HG03457 (cell line): ENCODE results near the gene ALG12.

Source experiments
- ATAC-seq: cut with Tn5 transposase; IDR thresholded peaks from one replicate; pipeline ENCODE4 v1.9.1; 2021; ENCODE audit warnings: moderate number of reproducible peaks; ENCODE audit not compliant: unreplicated experiment

ALG12 gene

DNA sequence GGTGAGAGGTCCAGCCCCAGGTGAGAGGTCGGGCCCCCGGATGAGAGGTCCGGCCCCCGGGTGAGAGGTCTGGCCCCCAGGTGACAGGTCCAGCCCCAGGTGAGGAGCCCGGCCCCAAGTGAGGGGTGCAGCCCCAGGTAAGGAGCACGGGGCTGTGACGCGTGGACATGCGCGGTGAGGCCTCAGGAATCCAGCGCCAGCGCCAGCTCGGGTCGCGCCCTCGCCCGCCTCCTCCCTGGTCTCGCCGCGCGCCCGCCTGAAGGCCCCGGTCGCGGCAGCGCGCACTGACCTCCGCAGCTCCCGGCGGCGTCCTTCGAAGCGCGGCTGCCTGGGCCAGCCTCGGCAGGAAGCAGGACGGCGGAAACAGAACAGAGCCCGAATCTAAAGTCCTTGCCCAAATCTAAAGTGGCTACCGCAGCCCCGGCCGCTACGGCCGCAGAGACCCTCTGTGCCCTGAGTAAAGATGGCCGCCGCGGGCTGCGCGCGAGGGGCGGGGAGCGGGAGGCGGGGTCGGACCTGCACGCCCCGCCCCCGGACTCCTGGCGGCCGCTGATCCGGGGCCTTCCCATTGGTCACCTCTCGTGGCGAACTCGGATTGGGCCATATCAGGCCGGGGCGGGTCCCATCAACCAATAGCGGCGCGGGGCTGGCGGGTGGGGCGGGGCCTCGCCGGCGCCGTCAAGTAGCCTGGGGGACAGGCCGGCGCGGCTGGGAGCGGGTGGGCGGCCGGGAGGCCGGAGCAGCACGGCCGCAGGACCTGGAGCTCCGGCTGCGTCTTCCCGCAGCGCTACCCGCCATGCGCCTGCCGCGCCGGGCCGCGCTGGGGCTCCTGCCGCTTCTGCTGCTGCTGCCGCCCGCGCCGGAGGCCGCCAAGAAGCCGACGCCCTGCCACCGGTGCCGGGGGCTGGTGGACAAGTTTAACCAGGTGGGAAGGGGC lies at the start of gene ALG12, which contains the start of gene CRELD2:
Gene ALG12, minus strand, starts transcription at position 465 of the 937 bp plus-strand sequence. CDS start 4,673 bp downstream, outside the sequence.
Gene CRELD2, plus strand, starts transcription at position 661 of the 937 bp plus-strand sequence. Its CDS starts 136 bp downstream, at position 797.
- ATAC-seq = peak; percentile 77

DNA sequence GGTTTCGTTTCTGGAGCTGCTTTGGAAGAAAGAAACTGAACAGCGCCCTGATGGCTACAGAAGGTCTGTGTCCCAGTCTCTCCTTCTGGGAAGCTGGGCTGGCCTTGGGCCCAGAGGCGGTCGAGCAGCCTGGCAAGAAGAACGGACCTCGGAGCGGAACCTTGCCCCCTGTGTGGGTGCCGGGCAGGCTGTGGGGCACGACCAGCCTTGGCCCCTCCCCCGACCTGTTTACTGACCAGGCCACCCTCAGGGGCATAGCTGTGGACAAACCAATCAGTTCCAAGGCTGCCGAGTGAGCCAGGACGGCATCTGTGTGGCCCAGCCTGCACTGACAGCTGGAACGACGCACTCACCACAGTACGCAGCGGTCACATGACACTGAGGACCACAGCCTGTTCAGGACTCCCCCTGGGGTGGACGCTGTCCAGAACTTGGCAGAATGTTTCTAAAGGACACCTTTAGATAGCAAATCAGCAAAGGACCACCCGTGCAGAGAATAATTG lies 49.5 kb upstream of the ALG12 start:
- no peak for ATAC-seq

DNA sequence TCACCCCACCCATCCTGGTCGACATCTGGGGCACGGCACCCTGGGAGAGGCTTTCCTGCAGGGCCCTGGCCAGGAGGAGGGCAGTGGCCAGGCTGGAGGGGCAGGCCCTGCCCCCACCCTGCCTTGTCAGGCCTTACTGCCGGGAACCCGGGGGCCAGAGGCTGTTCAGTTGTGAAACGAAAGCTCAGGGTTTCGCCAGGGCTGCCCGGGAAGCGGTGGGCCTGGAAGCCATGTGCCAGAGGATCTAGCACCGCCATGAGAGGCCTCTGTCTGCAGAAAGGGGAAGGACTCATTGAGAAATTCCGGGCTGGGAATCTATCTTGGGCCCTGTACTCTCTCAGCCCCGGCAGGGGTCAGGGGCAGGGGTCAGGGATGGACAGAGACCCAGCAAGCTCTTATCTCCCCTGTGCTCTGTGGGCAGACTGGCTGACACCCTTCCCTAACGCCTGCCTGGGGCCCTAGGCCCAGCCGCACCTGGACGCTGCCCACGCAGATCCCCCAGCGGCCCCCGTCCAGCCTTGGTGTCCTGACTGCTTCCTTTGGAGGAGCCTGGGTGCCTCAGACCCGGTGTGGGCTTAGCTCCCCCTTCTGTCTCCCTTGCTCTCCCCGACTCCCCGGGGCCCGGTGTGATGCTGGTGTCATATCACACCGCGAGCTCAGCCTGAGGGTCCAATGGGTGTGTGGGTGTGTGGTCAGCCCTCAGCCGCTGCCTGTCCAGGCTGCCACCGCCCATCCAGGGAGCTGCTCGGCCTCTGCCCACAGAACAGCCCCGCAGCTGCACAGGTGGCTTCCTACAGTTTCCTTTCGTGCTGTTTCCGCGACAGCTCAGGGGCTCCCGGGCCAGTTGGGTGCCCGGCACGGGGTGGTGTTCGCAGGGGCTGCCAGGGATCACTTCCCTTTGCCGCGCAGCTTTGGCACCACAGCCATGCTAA lies 48.8 kb upstream of the ALG12 start:
- ATAC-seq = no peak

DNA sequence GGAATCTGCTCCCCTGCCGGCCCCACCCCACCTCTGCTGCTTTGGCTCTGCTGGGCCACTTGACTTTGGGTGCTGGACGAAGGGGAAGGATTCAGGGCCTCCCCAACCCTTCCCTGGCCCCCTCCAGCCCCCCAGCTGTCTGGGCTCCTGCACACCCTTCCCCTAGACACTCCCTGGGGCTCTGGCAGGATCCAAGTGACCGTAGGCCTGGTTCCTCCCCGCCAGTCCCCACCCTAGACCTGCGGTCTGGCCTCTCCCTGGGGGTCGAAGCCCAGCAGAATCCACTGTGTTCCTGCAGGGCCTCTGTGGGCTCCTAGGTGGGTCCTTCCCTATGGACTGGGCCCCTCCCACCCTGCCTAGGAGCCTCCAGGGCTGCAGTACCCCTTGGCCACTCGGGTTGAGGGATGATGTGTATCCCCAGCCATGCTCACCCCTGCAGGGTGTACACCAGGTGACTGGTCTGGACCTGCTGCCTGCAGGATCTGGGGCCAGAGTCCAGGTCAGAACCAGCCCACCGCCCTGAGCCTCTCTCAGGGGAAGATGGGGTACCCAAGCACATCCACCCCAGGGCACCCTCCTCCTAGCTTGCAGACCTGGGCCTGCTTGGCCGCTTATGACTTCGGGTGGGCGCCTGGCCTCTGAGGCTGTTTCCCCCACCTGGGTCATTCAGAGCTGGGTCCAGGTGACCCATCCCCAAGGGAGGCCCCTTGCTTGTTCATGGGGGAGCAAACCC lies 48.0 kb upstream of the ALG12 start:
- no peak for ATAC-seq

DNA sequence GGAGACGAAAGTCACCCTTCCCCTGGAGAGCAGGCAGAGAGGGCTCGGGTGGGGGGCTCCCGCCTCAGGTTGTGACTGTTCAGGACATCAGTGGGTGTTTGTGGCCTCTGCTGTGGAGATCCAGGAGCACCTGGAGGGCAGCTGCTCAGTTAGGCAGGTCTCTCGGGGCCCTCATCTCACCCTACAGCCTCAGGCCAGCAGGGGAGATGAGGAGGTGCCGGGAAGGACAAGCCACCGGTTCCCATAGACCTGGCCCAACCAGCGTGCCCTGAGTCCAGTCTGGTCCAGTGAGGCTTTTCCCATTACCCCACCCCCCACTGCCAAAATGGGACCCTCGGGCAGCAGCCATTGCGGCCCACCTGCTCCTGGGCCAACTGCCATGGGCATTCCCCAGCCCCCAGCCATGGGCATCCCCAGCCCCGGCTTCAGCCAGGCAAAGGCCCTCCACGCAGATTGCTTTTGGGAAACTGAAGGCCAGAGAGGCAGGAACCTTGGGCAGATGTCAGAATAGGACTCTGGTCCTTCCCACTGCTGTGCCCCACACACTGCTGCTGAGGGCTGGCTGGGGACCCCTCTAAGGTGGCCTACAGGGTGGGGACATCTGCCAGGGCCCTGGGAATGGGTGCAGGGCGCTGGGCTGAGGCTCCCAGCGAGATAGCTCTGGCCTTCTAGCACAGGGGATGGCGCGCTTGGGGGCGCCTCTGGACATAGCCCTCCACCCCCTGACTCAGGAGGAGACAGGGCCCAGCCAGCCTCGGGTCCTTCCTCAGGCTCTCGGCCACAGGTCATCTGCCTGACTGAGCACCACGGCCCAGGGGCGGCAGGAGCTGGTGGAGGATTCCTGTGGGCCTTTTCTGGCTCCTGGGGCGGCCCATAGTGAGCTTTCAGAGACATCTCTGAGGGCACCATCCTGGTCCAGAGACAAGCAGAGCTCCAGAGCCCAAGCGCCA lies 47.1 kb upstream of the ALG12 start:
- ATAC-seq = no peak

DNA sequence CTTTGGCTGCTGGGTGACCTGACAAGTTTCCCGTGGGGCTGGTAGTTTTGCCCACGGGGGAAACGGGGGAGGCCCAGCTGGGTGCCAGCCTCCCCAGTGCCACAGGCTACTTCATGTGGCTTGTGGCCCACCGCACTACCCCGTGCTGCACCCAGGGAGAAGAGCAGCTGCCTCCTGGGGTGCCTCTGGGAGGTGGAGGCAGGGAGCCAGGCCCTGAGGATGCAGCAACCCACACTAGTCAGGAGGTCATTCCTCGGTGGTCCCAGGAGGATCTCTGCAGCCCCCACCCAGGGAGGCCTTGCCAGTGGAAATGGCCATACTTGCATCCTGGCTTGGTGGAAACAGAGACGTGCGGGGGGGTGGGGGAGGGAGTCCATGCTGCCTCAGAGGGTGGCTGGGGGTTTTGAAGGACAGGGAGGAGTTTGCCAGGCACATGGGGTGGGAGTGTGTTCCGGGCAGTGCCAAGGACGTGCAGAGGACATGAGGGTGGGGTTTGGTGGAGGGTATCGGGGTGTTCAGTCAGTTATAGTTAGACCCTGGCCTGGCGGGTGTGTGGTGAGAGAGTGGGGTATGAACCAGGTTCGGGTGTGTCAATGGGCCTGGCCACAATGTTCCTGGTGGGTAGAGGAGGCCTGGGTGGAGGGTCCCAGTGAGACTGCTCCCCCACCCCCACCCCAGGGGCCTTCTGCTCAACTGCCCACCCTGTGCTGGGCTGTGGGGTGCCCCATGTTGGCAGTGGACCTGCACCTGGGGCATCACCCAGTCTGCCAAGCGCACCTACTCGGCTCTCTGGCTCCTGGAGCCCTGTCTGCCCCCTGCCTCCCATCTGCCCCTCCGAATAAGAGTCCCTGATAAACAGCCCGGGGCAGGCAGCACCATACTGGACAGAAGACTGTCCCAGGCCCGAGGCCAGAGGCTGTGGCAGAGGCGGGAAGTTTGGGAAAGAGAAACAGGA lies 46.2 kb upstream of the ALG12 start:
- no peak for ATAC-seq

DNA sequence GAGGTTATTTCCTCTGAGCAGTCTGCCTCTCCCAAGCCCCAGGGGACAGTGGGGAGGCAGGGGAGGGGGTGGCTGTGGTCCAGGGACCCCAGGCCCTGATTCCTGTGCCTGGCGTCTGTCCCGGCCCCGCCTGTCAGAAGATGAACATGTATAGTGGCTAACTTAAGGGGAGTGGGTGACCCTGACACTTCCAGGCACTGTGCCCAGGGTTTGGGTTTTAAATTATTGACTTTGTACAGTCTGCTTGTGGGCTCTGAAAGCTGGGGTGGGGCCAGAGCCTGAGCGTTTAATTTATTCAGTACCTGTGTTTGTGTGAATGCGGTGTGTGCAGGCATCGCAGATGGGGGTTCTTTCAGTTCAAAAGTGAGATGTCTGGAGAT lies 45.4 kb upstream of the ALG12 start:
- no peak for ATAC-seq

DNA sequence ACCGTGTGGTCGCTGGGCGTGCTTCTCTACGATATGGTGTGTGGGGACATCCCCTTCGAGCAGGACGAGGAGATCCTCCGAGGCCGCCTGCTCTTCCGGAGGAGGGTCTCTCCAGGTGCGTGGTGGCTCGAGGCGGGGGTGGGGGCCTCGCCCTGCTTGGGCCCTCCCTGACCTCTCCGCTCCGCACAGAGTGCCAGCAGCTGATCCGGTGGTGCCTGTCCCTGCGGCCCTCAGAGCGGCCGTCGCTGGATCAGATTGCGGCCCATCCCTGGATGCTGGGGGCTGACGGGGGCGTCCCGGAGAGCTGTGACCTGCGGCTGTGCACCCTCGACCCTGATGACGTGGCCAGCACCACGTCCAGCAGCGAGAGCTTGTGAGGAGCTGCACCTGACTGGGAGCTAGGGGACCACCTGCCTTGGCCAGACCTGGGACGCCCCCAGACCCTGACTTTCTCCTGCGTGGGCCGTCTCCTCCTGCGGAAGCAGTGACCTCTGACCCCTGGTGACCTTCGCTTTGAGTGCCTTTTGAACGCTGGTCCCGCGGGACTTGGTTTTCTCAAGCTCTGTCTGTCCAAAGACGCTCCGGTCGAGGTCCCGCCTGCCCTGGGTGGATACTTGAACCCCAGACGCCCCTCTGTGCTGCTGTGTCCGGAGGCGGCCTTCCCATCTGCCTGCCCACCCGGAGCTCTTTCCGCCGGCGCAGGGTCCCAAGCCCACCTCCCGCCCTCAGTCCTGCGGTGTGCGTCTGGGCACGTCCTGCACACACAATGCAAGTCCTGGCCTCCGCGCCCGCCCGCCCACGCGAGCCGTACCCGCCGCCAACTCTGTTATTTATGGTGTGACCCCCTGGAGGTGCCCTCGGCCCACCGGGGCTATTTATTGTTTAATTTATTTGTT lies 44.8 kb upstream of the ALG12 start:
- no peak for ATAC-seq

DNA sequence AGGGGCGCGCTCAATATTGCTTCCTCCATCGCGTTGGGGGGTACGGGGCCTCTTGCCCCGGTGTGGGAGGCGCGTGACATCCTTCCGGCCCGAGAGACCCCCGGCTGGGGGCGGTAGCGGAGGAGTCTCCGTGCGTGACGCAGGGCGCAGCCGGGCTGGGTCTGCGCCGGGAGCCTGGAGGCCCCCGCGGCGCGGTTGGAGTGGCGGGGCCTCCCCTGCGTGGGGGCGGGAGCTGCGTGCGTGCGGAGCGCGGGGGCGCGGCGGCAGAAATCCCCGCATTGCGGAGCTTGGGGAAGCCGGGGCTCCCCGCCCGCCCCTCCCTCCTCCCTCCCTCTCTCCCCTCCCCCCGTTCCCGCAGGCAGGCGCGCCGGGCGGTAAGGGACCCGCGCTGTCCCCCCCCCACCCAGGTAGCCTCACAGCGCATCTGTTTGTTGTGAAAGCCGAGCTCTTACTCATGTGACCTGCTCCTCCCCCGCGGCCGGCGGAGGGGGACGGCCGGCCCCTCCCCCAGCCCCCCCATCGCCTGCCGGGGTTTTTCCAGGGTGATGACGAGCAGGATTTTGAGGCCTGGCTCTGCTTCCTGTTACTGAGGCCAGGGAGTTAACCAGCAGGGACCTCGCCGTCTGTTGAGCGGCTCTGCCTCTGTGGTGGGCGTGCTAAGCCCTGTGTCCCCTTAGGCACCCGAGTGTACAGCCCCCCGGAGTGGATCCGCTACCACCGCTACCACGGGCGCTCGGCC lies 43.9 kb upstream of the ALG12 start:
- no peak for ATAC-seq

DNA sequence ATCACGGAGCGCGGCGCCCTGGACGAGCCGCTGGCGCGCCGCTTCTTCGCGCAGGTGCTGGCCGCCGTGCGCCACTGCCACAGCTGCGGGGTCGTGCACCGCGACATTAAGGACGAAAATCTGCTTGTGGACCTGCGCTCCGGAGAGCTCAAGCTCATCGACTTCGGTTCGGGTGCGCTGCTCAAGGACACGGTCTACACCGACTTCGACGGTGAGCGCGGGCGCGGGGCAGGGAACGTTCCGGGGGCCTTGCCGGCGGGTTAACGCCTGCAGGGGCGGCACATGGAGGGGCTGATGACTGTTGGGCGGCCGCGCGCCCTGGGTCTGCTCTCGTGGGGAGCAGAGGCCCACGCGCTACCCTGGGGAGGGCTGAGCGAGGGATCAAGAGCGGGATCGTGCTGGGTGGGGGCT lies 43.4 kb upstream of the ALG12 start:
- no peak for ATAC-seq

DNA sequence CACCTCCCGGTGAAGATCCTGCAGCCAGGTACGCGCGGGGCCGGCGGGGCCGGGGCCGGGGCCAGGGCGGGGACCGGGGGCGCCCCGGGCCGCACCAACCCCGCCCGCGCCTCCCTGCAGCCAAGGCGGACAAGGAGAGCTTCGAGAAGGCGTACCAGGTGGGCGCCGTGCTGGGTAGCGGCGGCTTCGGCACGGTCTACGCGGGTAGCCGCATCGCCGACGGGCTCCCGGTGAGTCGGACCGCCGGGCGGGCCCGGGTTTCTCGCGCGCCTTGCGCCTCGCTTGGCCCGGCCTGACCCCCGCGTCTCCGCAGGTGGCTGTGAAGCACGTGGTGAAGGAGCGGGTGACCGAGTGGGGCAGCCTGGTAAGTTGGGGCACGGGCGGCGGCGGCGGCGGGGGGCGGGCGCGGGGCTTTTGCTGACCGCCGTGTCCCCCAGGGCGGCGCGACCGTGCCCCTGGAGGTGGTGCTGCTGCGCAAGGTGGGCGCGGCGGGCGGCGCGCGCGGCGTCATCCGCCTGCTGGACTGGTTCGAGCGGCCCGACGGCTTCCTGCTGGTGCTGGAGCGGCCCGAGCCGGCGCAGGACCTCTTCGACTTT lies 42.9 kb upstream of the ALG12 start:
- ATAC-seq = no peak

DNA sequence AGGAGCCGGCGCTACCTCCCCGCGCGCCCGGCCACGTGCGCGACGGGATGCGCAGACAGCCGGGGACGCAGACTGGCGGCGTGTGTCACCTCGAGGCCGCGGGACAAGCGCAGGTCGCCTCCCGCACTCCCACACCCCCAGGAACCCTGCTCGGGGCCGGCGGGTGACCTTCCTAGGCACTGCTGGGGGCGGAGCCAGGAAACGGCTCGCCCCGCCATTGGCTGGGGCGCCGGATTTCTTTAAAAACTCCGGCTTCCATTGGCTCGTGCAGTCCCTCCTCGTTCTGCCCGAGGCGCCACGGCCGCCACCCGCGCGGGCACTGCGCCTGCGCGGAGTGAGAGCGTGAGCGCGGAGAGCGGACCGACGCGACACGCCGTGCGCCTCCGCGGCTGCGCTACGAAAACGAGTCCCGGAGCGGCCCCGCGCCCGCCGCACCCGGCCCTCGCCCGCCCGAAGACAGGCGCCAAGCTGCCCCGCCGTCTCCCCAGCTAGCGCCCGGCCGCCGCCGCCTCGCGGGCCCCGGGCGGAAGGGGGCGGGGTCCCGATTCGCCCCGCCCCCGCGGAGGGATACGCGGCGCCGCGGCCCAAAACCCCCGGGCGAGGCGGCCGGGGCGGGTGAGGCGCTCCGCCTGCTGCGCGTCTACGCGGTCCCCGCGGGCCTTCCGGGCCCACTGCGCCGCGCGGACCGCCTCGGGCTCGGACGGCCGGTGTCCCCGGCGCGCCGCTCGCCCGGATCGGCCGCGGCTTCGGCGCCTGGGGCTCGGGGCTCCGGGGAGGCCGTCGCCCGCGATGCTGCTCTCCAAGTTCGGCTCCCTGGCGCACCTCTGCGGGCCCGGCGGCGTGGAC lies 42.1 kb upstream of the ALG12 start, which contains the start of gene PIM3:
Gene PIM3, plus strand, starts transcription at position 614 of the 846 bp plus-strand sequence. Its CDS starts 176 bp downstream, at position 790.
- peak; percentile 45 for ATAC-seq

DNA sequence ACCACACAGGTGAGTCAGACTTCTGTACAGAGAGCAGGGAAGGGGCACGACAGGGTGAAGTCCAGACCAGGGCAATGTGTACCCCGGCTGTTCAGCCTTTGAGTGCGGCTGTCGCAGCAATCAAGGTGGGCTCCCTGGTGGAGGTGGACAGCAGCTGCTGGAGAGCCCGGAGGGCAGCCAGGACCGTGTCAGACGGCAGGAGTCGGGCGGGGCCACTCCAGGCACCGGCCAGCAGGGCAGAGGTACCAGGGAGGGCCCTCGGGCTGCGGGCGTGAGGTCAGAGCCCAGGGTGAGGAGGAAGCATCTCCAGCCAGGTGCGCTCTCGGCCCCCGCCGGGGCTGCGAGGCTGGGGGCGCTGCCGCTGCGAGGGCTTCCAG lies 41.5 kb upstream of the ALG12 start:
- no peak for ATAC-seq

DNA sequence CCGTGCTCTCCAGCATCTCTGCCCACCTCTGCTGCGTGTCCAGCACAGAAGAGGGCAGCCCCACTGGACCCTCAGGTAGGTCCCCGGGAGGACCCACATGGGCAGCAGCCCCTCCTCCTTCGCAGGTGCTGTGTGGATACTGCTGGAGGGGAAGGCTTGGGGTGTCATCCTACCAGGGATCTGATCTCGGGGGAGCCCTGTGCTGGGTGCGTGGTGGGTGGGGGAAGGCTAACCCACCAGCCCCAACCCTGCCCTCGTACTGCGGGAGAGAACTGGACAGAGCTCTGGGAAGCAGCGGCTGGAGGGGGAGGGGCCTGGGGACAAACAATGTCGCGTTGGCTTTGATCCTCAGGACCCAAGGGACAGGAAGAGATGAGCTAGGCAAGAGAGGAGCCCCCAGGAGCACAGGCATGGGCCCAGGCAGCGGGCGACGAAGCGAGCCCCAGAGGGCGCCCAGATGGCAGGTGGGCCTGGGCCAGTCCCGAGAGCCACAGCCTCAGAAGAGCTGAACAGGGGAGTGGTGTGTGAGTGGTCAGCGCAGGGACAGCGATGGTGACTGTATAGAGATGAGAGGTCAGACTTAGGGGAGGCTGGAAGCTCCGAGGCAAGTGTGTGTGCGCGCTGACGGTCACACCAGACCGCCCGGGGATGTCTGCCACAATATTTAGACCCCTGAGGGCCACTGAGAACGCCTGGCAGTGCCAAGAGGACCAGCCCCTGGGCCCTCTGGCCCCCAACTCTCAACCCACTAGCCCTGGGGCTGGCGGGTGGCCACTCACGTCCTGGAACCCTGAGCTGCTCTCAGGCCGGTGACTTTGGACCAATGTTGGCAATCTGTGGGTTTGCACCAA lies 40.9 kb upstream of the ALG12 start:
- no peak for ATAC-seq
